ENCODE measurements around the gene HNRNPAB. TPM values are rescaled to one million over a fixed set of nuclear protein-coding genes. Genes with fewer than 3 reads are reported as not detected.

HNRNPAB gene
- total and polyA plus RNA-seq, 9 of the 15 experiments (the other 6 are each of a cell fraction or from before 2014, with no cell fraction given) = 34.6 to 425 (median 236) TPM

- TF ChIP-seq REST (IDR thresholded peaks at IDR 0.05; ENCODE audit: borderline replicate concordance) = peak; percentile 63
- no peak for TF ChIP-seq REST (CRISPR knock-in tag; IDR thresholded peaks at IDR 0.05; ENCODE audit: low read depth)
- TF ChIP-seq ZNF347 (CRISPR knock-in tag; IDR thresholded peaks at IDR 0.05; ENCODE audit: low read depth) = no peak
- no peak for TF ChIP-seq LEF1 (IDR thresholded peaks at IDR 0.05)
- TF ChIP-seq FOXA1 (IDR thresholded peaks at IDR 0.05; ENCODE audit: borderline replicate concordance) = no peak
- no peak for TF ChIP-seq HMG20B (CRISPR knock-in tag; IDR thresholded peaks at IDR 0.05)
- TF ChIP-seq ZNF76 (CRISPR knock-in tag; IDR thresholded peaks at IDR 0.05; ENCODE audit: borderline replicate concordance) = no peak
- TF ChIP-seq IRF2 (CRISPR knock-in tag; IDR thresholded peaks at IDR 0.05) = no peak
- TF ChIP-seq MTA2 (IDR thresholded peaks at IDR 0.05; ENCODE audit: low read depth) = no peak
- TF ChIP-seq KAT2B (IDR thresholded peaks at IDR 0.05; ENCODE audit: low read depth, low read length) = no peak
- no peak for TF ChIP-seq SFPQ (IDR thresholded peaks at IDR 0.05; ENCODE audit: low read depth, low read length)
- TF ChIP-seq, protein P1, sequence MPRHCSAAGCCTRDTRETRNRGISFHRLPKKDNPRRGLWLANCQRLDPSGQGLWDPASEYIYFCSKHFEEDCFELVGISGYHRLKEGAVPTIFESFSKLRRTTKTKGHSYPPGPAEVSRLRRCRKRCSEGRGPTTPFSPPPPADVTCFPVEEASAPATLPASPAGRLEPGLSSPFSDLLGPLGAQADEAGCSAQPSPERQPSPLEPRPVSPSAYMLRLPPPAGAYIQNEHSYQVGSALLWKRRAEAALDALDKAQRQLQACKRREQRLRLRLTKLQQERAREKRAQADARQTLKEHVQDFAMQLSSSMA (CRISPR knock-in tag; IDR thresholded peaks at IDR 0.05) = no peak
- TF ChIP-seq NCOA4 (IDR thresholded peaks at IDR 0.05; ENCODE audit: partially characterized antibody) = no peak
- TF ChIP-seq KDM2B (CRISPR knock-in tag; IDR thresholded peaks at IDR 0.05) = no peak
- TF ChIP-seq PHB2 (IDR thresholded peaks at IDR 0.05; ENCODE audit: low read depth) = no peak
- no peak for TF ChIP-seq ZFP30 (CRISPR knock-in tag; IDR thresholded peaks at IDR 0.05; ENCODE audit: borderline replicate concordance)
- peak; percentile 88 for TF ChIP-seq BHLHE40 (IDR thresholded peaks at IDR 0.05; ENCODE audit: low read length)
- TF ChIP-seq NR2C2 (CRISPR knock-in tag; IDR thresholded peaks at IDR 0.05) = no peak
- 0 out of 2 replicates have a peak, but pooled peaks have one; percentile 42 for TF ChIP-seq NR2C2 (tag; IDR thresholded peaks at IDR 0.05)
- no peak for TF ChIP-seq ZNF354B (CRISPR knock-in tag; IDR thresholded peaks at IDR 0.05)
- no peak for TF ChIP-seq HNRNPL (IDR thresholded peaks at IDR 0.05; ENCODE audit: low read depth, low read length)
- no peak for TF ChIP-seq ZNF143 (CRISPR knock-in tag; IDR thresholded peaks at IDR 0.05)
These were observed 32.3 kb downstream of the HNRNPAB start (continued) for GRCh38 chr5:178236679-178237078.

Data from K562 (cell line).